Liver (tissue), 9 donors: ENCODE results near the gene MYOF. TPM values are rescaled to one million over a fixed set of nuclear protein-coding genes. Genes with fewer than 3 reads are reported as not detected.

Experiments used
- DNase-seq: peaks from one replicate; pipeline ENCODE4 v3.0.0-alpha.2; 2017; ENCODE audit warnings: low spot score
- H3K27ac ChIP-seq, 2 donors: one replicate each; pipeline ENCODE4 v1.7.0; 2013; ENCODE audit warnings: inconsistent platforms in 2 of 2, low read length in 2 of 2, control low read depth in 1 of 2, low read depth in 1 of 2, mild to moderate bottlenecking in 1 of 2
- H3K27me3 ChIP-seq, 4 donors: one replicate each; pipeline versions ENCODE4 v1.6.1 to v1.7.0; 2013; ENCODE audit warnings: low read length in 3 of 4, inconsistent platforms in 1 of 4, mild to moderate bottlenecking in 1 of 4, moderate library complexity in 1 of 4; ENCODE audit not compliant: control insufficient read depth in 4 of 4, insufficient read depth in 4 of 4
- H3K36me3 ChIP-seq, 4 donors: one replicate each; pipeline versions ENCODE4 v1.6.1 to v1.7.0; 2013; ENCODE audit warnings: low read length in 3 of 4, mild to moderate bottlenecking in 3 of 4, low read depth in 1 of 4, moderate library complexity in 1 of 4; ENCODE audit not compliant: control insufficient read depth in 4 of 4, insufficient read depth in 3 of 4
- H3K4me1 ChIP-seq, 4 donors: one replicate each; pipeline versions ENCODE4 v1.6.1 to v1.7.0; 2013; ENCODE audit warnings: low read length in 3 of 4, mild to moderate bottlenecking in 3 of 4, moderate library complexity in 1 of 4; ENCODE audit not compliant: control insufficient read depth in 4 of 4, insufficient read depth in 4 of 4
- H3K4me3 ChIP-seq, 3 donors: one replicate each; pipeline versions ENCODE4 v1.6.1 to v1.7.0; 2013; ENCODE audit warnings: low read length in 3 of 3, control low read depth in 1 of 3, low read depth in 1 of 3, mild to moderate bottlenecking in 1 of 3
- H3K9ac ChIP-seq, 2 donors: one replicate each; pipeline ENCODE4 v1.7.0; 2013; ENCODE audit warnings: low read length in 2 of 2, mild to moderate bottlenecking in 2 of 2, moderate library complexity in 2 of 2, control low read depth in 1 of 2, low read depth in 1 of 2
- H3K9me3 ChIP-seq, 4 donors: one replicate each; pipeline versions ENCODE4 v1.6.1 to v1.7.0; 2013; ENCODE audit warnings: low read length in 3 of 4; ENCODE audit not compliant: control insufficient read depth in 4 of 4
- CTCF ChIP-seq: fragments of 150-350 bp; IDR thresholded peaks from 2 replicates; pipeline ENCODE4 v1.5.1; 2017; ENCODE audit warnings: improper control_type of control experiment, low read depth, low read length; ENCODE audit not compliant: missing input control
- EGR1 ChIP-seq, 2 donors: IDR thresholded peaks; 2 replicates each; pipeline ENCODE4 v1.6.1; 2016 to 2018; ENCODE audit warnings: antibody characterized with exemption in 2 of 2, low read depth in 2 of 2
- FOXA1 ChIP-seq: IDR thresholded peaks from 2 replicates; pipeline ENCODE4 v1.6.1; 2016; ENCODE audit warnings: antibody characterized with exemption
- FOXA2 ChIP-seq: IDR thresholded peaks from 2 replicates; pipeline ENCODE4 v1.6.1; 2016; ENCODE audit warnings: antibody characterized with exemption
- HNF4A ChIP-seq, 2 donors: conservative IDR thresholded peaks; 2 replicates each; pipeline ENCODE4 v1.6.1; 2016; ENCODE audit warnings: antibody characterized with exemption in 2 of 2, mild to moderate bottlenecking in 2 of 2
- HNF4G ChIP-seq: IDR thresholded peaks from 2 replicates; pipeline ENCODE4 v1.6.1; 2016; ENCODE audit warnings: antibody characterized with exemption
- JUND ChIP-seq, 2 donors: IDR thresholded peaks; 2 replicates each; pipeline ENCODE4 v1.6.1; 2016; ENCODE audit warnings: antibody characterized with exemption in 2 of 2
- MAX ChIP-seq: IDR thresholded peaks from 2 replicates; pipeline ENCODE4 v1.6.1; 2016; ENCODE audit warnings: antibody characterized with exemption
- NR2F2 ChIP-seq: IDR thresholded peaks from 2 replicates; pipeline ENCODE4 v1.6.1; 2016; ENCODE audit warnings: antibody characterized with exemption
- REST ChIP-seq: IDR thresholded peaks from 2 replicates; pipeline ENCODE4 v1.6.1; 2016; ENCODE audit warnings: antibody characterized with exemption, mild to moderate bottlenecking
- RXRA ChIP-seq, 2 donors: IDR thresholded peaks; 2 replicates each; pipeline ENCODE4 v1.6.1; 2017 to 2018; ENCODE audit warnings: antibody characterized with exemption in 2 of 2, mild to moderate bottlenecking in 1 of 2
- SP1 ChIP-seq: IDR thresholded peaks from 2 replicates; pipeline ENCODE4 v1.6.1; 2018; ENCODE audit warnings: antibody characterized with exemption, mild to moderate bottlenecking
- TAF1 ChIP-seq: conservative IDR thresholded peaks from 2 replicates; pipeline ENCODE4 v1.6.1; 2016; ENCODE audit warnings: antibody characterized with exemption, mild to moderate bottlenecking
- YY1 ChIP-seq: IDR thresholded peaks from 2 replicates; pipeline ENCODE4 v1.6.1; 2016; ENCODE audit warnings: antibody characterized with exemption, mild to moderate bottlenecking
- ZBTB33 ChIP-seq: IDR thresholded peaks from 2 replicates; pipeline ENCODE4 v1.6.1; 2016; ENCODE audit warnings: antibody characterized with exemption
- WGBS: extraction: QIAGEN DNeasy Blood & Tissue Kit; methylation state at CpG from one replicate; pipeline ENCODE4 v1.1.7; 2013; 5-methylcytosine and 5-hydroxymethylcytosine counted together
- polyA plus RNA-seq, 2 donors: library from polyadenylated mRNA; stranded (reverse) in 1 of 2; unstranded in 1 of 2; fragments of 200-250 nt in 1 of 2; fragments of >200 nt in 1 of 2; fragmentation: Nextera tagmentation in 1 of 2; extraction: Ambion mirVana in 1 of 2; gene quantifications; one replicate each; pipeline versions ENCODE4 v1.2.1 to v1.2.3, GENCODE V29; 2013 to 2015
- total RNA-seq, 2 donors: library from RNA; depleted of rRNA; stranded (reverse); fragments of >200 nt; gene quantifications; one replicate each; pipeline ENCODE4 v1.2.3, GENCODE V29; 2014
- donor health status: healthy.
- donor health status: healthy.
- donor health status: healthy.
- donor health status: healthy.
- donor health status: healthy.

Gene MYOF
- total and polyA plus RNA-seq, 4 donors, result 0.89 to 5.7 (median 3.2) TPM

- Histone ChIP-seq H3K4me1 (peaks cover 3 to 13% (median 8%) of the 10 kb centered on the region in 4 donors), H3K9me3 (no peaks in the 10 kb centered on the region), H3K27me3 (no peaks in the 10 kb centered on the region), H3K36me3 (no peaks in the 10 kb centered on the region), H3K27ac (no peak overlapping the region), H3K9ac (no peak overlapping the region), H3K4me3 (no peak overlapping the region)
- WGBS, result 98% methylated on average over 2 of the region's 2 CpGs
- no peak for TF ChIP-seq CTCF
- TF ChIP-seq JUND (IDR thresholded peaks at IDR 0.05), result no peak
- TF ChIP-seq SP1, result no peak
- TF ChIP-seq HNF4A (conservative IDR thresholded peaks at IDR 0.05), result no peak
- no peak for TF ChIP-seq EGR1 (IDR thresholded peaks at IDR 0.05; ENCODE audit: low read depth in 2 of 2)
- TF ChIP-seq MAX, result no peak
- TF ChIP-seq REST, result no peak
- no peak for TF ChIP-seq HNF4G
- no peak for TF ChIP-seq NR2F2
- TF ChIP-seq FOXA2, result no peak
- no peak for TF ChIP-seq RXRA (IDR thresholded peaks at IDR 0.05)
- no peak for TF ChIP-seq YY1
- TF ChIP-seq FOXA1, result no peak
- no peak for DNase-seq
Measured at GRCh38 chr10:93494494-93494893, 12.4 kb upstream of the MYOF start.

GRCh38 chr10:93493162-93493561 lies 11.0 kb upstream of the MYOF start:
- Histone ChIP-seq H3K9me3 (no peaks in the 10 kb centered on the region), H3K4me3 (no peak overlapping the region), H3K9ac (no peak overlapping the region), H3K4me1 (peaks cover 3 to 13% (median 8%) of the 10 kb centered on the region in 4 donors), H3K36me3 (no peaks in the 10 kb centered on the region), H3K27ac (no peak overlapping the region), H3K27me3 (no peaks in the 10 kb centered on the region)
- DNase-seq, result no peak
- TF ChIP-seq FOXA2 (no peak), TAF1 (no peak), NR2F2 (no peak), ZBTB33 (no peak)
- 80% methylated on average over 3 of the region's 3 CpGs for WGBS
